ENCODE data around the gene MAP2K5.

MAP2K5 gene

GRCh38 chr15:67824976-67825880 is 282.7 kb downstream of the MAP2K5 start, which contains the start of gene SKOR1:
SKOR1 (plus strand) TSS chr15:67825509; CDS start chr15:67825603, 94 bp downstream.
- no peak for TF ChIP-seq TCF12 (IDR thresholded peaks at IDR 0.05; ENCODE audit: low read depth)
- no peak for TF ChIP-seq CEBPB (IDR thresholded peaks at IDR 0.05)
- TF ChIP-seq, protein P1, sequence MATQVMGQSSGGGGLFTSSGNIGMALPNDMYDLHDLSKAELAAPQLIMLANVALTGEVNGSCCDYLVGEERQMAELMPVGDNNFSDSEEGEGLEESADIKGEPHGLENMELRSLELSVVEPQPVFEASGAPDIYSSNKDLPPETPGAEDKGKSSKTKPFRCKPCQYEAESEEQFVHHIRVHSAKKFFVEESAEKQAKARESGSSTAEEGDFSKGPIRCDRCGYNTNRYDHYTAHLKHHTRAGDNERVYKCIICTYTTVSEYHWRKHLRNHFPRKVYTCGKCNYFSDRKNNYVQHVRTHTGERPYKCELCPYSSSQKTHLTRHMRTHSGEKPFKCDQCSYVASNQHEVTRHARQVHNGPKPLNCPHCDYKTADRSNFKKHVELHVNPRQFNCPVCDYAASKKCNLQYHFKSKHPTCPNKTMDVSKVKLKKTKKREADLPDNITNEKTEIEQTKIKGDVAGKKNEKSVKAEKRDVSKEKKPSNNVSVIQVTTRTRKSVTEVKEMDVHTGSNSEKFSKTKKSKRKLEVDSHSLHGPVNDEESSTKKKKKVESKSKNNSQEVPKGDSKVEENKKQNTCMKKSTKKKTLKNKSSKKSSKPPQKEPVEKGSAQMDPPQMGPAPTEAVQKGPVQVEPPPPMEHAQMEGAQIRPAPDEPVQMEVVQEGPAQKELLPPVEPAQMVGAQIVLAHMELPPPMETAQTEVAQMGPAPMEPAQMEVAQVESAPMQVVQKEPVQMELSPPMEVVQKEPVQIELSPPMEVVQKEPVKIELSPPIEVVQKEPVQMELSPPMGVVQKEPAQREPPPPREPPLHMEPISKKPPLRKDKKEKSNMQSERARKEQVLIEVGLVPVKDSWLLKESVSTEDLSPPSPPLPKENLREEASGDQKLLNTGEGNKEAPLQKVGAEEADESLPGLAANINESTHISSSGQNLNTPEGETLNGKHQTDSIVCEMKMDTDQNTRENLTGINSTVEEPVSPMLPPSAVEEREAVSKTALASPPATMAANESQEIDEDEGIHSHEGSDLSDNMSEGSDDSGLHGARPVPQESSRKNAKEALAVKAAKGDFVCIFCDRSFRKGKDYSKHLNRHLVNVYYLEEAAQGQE (IDR thresholded peaks at IDR 0.05; ENCODE audit: low read depth): peak; percentile 85

- no peak for TF ChIP-seq USF1 (IDR thresholded peaks at IDR 0.05)
- no peak for TF ChIP-seq CEBPB (IDR thresholded peaks at IDR 0.05)
- no peak for TF ChIP-seq TEAD4 (IDR thresholded peaks at IDR 0.05)
- TF ChIP-seq CREB1 (IDR thresholded peaks at IDR 0.05; ENCODE audit: low read depth): no peak
- TF ChIP-seq FOXM1 (IDR thresholded peaks at IDR 0.05; ENCODE audit: borderline replicate concordance, low read depth): no peak
- no peak for TF ChIP-seq NFIC (IDR thresholded peaks at IDR 0.05)
- TF ChIP-seq, protein P1 (IDR thresholded peaks at IDR 0.05; ENCODE audit: low read depth): no peak
- TF ChIP-seq RAD21 (IDR thresholded peaks at IDR 0.05; ENCODE audit: low read depth): no peak
- no peak for TF ChIP-seq EGR1 (IDR thresholded peaks at IDR 0.05)
- no peak for TF ChIP-seq EP300 (IDR thresholded peaks at IDR 0.05; ENCODE audit: borderline replicate concordance)
Observed at GRCh38 chr15:67825881-67826716, 283.6 kb downstream of the MAP2K5 start.

GRCh38 chr15:67826717-67827561 is 284.4 kb downstream of the MAP2K5 start:
- TF ChIP-seq RAD21 (IDR thresholded peaks at IDR 0.05; ENCODE audit: low read depth): no peak
- no peak for TF ChIP-seq TEAD4 (IDR thresholded peaks at IDR 0.05)
- TF ChIP-seq FOXM1 (IDR thresholded peaks at IDR 0.05; ENCODE audit: borderline replicate concordance, low read depth): no peak
- no peak for TF ChIP-seq TAF1 (IDR thresholded peaks at IDR 0.05; ENCODE audit: low read depth)
- TF ChIP-seq EP300 (IDR thresholded peaks at IDR 0.05; ENCODE audit: borderline replicate concordance): no peak
- TF ChIP-seq CEBPB (IDR thresholded peaks at IDR 0.05): no peak
- TF ChIP-seq TCF12 (IDR thresholded peaks at IDR 0.05; ENCODE audit: low read depth): no peak
- no peak for TF ChIP-seq USF1 (IDR thresholded peaks at IDR 0.05)
- no peak for TF ChIP-seq MAX (IDR thresholded peaks at IDR 0.05)
- TF ChIP-seq, protein P1 (IDR thresholded peaks at IDR 0.05; ENCODE audit: low read depth): no peak
